Loucy (cell line): ENCODE results near the gene TMPRSS6.

Source experiments
- EZH2phosphoT487 ChIP-seq: fragments of 200-600 bp; IDR thresholded peaks from 2 replicates; pipeline ENCODE4 v1.6.1; 2018; ENCODE audit warnings: antibody characterized with exemption, mild to moderate bottlenecking, moderate library complexity, borderline replicate concordance
- TF ChIP-seq, protein P1 (sequence below): fragments of 200-600 bp; sonication (generic); conservative IDR thresholded peaks from 2 replicates; pipeline ENCODE4 v1.5.1; 2014; ENCODE audit warnings: mild to moderate bottlenecking, antibody characterized with exemption, low read length

DNA sequence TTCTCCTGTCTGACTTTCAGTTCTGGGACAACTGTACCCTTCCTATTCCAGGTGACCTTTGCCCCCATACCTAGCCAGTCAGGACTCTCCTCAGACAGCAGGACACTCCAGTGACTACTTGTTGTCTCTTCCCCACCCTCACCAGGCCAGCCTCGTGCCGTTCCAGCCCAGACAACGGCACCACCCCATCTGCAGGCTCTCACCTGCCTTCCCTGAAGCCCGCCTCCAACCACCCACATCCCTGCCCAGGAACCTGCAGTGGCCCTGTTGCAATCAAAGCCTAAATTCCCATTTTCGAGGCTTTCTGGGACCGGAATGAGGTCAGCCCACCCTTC, 36.5 kb upstream of the TMPRSS6 start:
- TF ChIP-seq, protein P1, sequence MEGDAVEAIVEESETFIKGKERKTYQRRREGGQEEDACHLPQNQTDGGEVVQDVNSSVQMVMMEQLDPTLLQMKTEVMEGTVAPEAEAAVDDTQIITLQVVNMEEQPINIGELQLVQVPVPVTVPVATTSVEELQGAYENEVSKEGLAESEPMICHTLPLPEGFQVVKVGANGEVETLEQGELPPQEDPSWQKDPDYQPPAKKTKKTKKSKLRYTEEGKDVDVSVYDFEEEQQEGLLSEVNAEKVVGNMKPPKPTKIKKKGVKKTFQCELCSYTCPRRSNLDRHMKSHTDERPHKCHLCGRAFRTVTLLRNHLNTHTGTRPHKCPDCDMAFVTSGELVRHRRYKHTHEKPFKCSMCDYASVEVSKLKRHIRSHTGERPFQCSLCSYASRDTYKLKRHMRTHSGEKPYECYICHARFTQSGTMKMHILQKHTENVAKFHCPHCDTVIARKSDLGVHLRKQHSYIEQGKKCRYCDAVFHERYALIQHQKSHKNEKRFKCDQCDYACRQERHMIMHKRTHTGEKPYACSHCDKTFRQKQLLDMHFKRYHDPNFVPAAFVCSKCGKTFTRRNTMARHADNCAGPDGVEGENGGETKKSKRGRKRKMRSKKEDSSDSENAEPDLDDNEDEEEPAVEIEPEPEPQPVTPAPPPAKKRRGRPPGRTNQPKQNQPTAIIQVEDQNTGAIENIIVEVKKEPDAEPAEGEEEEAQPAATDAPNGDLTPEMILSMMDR, result no peak
- TF ChIP-seq EZH2phosphoT487, result no peak
